Activated naive CD4-positive, alpha-beta T cell treated with anti-CD3 and anti-CD28 coated beads, Interleukin-2, amount 50 U/mL, for 16 hours (primary cell): ENCODE results near the gene KLHL22.
"Not testable (repeated sequence)": the region's sequence is repeated elsewhere in the genome, so short reads cannot be mapped to it uniquely, and the experiment has no call there.

Source experiments
- DNase-seq: peaks from one replicate; pipeline ENCODE4 v3.0.0-alpha.2; 2020

KLHL22 gene

DNA sequence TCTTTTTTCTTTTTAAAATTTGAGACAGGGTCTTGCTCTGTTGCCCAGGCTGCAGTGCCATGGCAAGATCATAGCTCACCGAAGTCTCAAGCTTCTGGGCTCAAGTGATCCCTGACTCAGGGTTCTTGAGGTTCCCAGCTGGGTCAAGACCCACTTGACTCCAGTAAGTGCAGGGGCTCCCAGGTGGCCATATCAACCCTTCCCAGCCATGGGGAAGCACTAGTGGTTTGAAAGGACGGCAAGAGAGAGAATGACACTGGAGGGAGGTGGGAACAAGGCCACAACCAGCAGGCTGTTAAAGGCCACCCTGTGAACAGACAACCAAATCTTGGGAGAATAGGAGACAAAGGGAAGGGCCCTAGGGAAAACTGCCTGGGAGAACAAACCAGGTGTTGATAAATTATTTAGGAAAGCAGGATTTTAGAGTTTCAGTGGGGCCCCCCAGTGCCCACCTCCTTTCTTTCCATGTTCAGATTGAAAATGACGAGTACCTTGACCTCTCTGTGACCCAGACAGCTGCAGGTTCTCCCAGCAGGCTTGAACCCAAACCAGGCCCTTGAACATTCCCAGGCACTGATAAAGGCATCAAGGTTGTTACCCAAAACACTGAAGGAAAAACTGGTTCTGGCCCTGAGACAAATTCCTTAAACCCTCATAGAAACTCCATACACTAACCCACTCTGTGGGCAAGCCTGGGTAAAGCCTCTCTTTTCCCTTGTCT lies 28.8 kb downstream of the KLHL22 start:
- no peak for DNase-seq

DNA sequence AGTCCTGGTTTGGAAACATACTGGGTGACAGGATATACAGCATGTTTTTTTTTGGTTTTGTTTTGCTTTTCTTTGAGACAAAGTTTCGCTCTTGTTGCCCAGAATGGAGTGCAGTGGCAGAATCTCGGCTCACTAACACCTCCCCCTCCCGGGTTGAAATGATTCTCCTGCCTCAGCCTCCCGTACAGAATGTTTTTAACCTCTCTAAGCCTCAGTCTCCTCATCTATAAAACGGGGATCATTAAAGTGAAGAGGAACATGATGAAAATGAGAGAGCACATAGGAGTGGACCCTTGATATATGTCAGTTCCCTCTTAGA lies 29.9 kb downstream of the KLHL22 start:
- no peak for DNase-seq

DNA sequence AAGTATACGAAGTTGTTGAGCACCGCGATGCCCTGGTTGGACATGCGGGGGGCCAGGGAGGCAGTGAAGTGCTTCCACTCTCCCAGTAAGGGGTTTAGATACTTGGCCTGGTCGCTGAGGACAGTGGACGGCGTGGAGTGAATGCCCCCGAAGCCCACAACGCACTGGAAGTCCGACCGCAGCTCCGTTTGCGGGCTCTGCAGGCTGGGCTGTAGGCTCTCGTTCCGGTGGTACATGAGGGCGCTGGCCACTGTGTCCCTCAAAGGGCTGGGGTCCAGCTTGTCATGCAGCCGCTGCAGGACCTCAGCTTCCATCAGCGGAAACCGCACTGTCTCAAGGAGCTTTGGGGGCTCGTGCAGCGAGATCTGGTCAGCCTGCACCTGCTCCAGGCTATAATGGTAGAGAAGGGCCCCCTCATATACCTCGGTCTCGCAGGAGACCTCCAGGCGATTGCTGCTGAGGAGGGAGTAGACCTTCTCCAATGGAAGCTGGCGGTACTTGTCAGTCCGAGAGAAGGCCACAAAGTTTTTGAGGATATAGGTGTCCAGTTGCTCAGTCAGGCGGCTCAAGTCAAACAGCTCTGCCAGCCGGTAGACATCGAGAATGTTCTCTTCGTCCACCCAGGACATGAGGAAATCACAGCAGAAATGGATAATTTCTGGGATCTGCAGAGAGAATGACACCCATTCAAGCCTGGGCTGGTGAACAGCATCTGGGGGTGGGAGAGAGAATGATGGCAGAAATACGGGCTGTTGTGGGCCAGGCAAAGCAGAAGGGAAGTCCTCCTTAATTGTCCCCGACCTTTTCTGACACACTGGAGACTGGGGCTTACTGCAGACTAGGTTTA lies 30.5 kb downstream of the KLHL22 start:
- no peak for DNase-seq

DNA sequence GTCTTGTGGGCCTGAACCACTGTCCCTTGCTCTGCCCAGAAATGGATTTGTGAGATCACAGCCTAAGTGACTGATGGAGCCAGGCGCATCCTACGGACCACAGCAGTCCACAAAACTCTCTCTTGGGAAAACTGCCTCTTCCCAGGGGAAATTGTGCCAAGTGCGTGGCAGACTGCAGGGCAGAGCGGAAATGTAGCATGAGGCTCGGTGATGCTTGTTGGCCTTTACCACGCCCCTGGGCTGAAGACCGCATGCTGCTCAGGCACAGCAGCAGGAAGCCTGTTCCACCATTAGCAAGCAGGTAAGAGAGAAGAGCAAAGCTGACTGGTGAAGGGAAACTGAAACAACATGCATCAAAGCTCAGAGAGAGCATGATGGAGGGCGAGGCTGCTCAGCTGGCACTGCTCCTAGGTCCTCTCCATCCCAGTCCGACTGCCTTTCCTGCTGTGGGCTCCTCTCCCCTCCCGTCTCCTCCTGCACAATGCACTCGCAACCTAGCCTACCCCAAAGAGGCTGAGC lies 31.4 kb downstream of the KLHL22 start:
- peak; percentile 58 for DNase-seq

DNA sequence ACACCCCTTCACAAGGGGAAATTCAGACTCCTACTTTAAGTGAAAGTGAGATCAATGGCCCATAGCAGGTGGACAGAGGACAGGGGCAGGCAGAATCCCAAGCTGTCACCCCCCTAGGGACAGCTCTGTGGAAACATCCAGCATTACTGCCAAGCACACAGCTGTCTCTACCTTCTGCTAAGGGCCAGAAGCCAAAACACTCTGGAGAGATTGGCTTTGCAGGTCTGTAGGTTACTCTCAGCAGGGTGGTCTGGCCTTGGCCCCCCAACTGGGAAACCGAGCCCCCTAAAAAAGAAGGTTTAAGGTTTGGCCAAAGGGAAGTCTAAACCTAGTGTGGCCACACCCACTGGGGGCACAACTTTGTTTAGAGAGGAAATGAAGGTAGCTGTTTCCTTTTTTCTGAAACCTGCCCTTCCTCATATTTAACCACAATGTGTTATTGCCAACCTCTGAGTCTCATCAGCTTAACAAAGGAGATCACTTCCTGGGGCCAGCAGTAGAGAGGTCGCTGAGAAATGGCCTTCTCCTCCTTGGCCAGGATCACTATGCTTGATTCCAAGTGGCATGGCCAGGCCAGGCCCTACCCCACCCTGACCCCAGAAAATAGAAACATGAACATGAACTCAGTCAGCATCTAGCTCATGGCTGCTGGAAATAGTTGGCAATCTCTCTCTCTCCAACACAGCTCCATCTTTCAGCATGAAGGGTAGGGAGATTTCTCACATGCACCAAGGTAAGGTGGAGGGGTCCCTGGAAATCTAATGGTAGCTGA lies 32.1 kb downstream of the KLHL22 start:
- no peak for DNase-seq

DNA sequence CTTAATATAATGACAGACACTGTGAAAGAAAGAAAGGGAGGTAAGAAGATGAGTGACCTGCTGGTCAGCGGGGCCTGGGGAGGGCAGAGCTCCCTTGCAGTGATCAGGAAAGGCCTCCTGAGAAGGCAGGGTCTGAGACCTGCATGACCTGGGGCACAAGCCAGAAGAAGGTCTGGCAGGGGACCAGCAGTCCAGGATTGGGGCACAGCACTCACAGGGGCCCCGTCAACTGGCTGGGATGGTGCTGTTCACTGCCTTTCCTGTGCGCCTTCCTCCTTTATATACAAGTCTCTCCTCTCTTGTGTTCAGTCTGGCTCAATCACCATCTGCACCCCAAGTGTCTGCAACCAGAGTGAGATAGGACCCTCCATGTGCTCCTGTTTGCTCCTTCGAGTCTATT lies 35.7 kb downstream of the KLHL22 start:
- no peak for DNase-seq

DNA sequence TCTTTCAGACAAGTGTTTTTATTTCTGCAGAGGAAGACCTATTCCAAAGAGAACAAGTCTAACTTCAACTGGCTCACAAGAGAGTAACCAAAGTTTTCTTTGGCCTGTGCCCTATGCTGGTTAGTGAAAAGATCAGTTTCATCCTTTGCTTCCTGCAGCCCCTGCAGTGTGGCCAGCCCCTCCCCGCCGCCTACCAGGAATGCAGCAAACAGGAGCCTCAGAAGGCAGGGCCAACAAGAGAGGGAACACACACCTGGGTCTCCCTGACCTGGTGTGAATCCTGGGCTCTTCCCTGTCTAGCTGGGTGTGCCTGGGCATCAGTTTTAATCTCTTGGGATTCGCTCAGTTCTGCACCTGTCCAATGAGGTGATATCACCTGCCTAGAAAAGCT lies 36.4 kb downstream of the KLHL22 start:
- DNase-seq = no peak

DNA sequence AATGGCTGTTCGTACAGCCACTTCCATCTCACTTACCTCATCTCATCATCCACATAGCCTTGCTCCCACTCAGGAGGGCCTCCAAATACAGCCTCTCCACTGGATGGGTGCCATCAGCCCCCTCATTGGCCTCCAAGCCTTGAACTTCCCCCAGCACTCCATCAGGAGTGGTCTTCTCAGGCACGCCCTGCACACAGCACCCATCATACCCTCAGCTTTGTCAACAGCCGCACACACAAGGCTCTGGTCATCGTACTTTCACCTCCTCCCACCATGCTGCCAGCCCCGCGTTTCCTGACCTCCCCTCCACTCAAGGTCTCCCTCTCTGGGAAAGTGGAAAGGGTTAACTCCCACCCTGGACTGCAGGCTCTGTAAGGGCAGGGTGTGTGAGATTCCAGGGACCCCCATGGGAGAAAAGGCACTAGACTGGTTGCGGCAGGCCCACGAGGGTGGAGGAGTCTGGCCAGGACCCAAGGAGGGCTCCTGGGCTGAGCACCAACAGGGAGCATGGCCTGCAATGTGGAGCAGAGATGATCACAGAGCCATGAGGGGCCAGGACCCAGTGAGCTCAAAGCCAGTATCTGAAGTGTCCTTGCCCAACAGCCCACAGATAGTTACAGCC lies 37.0 kb downstream of the KLHL22 start:
- no peak for DNase-seq

DNA sequence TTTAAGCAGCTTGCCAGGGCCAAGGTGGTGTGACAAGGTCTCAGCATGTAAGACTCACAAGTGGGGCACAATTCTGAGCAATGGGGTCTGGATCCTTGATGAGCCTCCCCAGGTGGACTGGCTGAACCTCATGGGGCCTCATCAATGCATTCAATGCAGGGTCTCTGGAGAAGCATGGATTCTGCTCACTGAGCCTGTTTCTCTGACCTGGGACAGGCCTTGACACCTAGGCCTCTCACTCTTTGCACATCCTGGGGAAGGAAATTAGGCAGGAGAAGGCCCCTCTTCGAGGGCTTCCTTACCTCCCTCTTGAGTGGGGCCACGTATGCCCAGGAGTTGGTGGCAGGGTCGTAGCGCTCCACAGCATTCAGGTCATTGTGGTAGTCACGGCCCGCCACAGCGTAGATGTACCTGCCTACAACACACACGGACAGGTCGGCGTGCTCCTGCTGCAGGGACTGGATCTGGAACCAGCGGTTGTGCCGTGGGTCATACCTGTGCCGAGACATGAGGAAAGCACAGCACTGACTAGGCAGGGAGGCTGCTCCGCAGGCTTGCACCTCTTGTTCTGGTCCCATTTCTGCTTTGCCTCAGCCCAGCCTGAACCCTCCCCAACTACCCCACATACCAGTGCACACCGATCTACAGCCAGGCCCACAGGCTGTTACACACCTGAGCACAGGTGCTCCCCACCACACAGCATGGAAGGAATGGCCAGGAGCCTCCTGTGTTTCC lies 37.9 kb downstream of the KLHL22 start:
- no peak for DNase-seq

DNA sequence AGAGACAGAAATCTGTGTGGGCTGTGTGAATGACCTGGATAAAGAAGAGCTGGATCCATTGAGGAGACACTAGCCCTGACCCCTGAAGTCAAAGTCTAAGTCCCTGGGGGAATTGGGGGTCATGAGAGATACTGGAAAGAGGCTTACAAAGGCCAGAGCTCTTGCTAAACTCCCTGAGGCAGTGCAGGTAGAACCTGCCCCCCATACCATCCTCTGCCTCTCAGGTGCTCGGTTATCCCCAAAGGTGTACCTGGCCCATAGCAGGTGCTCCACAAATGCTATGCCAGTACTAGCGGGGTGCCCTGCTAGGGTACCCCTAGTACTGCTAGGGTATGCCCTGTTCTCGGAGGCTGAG lies 38.9 kb downstream of the KLHL22 start:
- no peak for DNase-seq

DNA sequence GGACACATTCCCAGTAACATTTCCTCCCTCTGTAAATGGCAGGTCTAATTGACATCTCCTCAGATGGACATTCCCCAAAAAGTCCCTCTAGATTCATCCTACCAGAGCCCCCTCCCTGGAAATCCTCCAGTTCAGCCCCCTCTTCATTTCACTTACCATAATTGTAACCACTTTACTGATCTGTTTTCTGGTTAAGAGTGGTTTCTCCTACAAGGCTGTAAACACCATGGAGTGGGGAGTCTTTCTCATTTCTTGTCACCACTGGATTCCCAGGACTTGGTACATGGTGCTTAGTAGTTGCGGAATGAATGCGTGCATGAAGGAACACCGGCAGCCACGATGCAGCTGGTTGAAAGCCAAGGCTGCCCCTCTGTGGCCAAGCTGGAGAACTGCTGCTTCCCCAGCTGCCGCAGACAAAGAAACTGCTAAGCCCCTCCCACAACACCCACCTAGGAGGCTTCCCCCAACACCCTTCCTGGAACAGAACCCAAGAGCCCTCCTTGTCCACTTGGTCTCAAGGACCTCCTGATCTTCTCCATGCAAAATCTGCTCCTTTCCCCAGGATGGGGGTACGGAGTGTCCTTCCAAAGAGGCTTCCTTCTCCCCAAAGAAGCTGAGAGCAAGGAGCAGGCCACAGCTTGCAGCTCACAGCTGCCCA lies 39.4 kb downstream of the KLHL22 start:
- peak; percentile 78 for DNase-seq

DNA sequence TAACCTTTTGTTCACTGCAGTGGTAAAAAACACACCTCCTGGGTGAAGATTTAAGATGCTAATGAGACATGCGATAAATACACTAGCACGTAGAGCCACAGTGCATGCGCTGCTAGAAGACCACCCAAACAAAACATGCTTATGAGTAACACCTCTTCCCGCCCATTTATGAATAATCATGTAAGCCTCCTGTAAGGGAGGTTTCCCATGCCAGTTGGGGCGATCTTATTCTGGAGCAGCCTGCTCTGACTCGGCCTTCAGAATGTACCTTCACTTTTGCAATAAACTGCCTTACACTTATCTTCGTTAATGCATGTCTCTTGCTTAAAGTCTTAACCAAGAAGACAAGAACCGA lies 39.9 kb downstream of the KLHL22 start:
- no peak for DNase-seq

DNA sequence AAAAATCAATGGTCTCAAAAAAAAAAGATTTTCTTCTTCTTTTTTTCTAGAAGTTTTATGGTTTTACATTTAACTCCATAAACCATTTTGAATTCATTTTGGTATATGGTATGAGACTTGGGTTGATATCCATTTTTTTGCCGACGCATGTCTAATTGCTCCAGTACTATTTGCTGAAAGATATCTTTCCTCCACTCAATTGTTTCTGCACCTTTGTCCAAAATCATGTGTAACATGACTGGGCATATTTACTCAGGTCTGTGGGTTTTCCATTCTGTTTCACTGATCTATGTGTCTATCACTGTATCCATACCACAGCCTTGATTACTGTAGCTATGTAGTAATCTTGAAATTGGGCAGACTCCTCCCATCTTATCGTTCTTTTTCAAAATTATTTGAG lies 42.4 kb downstream of the KLHL22 start:
- DNase-seq = no peak

DNA sequence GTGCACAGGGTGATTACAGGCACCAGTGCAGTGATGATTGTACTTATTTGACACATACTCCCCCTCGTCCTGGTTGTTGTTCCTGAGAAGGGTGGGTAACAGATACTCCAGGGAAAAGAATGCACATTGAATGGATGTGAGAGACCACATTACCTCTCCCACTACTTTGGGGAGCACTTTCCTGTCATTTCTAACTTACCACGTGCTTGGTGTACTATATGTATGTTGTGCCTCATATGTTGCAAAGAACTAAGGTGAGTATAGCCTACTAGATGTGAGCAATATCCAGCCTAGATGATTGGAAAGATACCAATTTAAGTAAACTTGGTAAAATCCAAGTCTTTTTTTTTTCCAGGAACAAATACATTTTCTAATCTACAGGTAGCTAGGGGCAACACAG lies 43.7 kb downstream of the KLHL22 start:
- DNase-seq = no peak

DNA sequence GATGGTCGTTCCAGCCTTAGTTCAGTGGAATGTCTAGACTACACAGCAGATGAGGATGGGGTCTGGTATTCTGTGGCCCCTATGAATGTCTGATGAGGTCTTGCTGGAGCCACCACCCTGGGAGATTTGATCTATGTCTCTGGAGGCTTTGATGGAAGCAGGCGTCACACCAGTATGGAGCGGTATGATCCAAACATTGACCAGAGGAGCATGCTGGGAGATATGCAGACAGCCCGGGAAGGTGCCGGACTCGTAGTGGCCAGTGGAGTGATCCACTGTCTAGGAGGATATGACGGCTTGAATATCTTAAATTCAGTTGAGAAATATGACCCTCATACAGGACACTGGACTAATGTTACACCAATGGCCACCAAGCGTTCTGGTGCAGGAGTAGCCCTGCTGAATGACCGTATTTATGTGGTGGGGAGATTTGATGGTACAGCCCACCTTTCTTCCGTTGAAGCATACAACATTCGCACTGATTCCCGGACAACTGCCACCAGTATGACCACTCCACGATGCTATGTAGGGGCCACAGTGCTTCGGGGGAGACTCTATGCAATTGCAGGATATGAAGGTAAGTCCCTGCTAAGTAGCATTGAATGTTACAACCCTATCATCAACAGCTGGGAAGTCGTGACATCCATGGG lies 44.3 kb downstream of the KLHL22 start:
- DNase-seq = not testable (repeated sequence)

DNA sequence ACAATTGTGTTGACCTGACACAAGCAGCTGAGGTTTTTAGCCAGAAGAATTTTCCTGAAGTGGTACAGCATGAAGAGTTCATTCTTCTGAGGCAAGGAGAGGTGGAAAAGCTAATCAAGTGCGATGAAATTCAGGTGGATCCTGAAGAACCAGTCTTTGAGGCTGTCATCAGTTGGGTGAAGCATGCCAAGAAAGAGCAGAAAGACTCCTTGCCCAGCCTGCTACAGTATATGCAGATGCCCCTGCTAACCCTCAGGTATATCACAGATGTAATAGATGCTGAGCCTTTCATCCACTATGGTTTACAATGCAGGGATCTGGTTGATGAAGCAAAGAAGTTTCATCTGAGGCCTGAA lies 45.1 kb downstream of the KLHL22 start:
- DNase-seq = no peak

DNA sequence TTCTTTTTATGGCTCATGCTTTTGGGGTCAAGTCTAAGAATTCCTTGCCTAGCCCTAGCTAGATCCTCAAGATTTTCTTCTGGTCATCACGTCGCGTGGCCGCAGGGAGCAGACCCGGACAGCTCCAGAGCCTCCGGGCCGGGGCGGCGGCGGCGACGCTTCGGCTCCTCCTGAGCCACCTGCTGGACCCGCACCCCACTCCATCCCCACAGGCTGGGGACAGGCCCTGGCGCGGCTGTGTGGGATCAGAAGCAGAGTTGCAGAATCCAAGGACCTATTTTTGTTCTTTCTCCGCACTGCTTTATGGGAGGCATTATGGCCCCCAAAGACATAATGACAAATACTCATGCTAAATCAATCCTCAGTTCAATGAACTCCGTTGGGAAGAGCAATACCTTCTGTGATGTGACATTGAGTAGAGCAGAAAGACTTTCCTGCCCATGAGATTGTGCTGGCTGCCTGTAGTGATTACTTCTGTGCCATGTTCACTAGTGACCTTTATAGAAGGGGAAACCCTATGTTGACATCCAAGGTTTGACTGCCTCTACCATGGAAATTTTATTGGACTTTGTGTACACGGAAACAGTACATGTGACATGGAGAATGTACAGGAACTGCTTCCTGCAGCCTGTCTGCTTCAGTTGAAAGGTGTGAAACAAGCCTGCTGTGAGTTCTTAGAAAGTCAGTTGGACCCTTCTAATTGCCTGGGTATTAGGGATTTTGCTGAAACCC lies 45.6 kb downstream of the KLHL22 start:
- DNase-seq = no peak

DNA sequence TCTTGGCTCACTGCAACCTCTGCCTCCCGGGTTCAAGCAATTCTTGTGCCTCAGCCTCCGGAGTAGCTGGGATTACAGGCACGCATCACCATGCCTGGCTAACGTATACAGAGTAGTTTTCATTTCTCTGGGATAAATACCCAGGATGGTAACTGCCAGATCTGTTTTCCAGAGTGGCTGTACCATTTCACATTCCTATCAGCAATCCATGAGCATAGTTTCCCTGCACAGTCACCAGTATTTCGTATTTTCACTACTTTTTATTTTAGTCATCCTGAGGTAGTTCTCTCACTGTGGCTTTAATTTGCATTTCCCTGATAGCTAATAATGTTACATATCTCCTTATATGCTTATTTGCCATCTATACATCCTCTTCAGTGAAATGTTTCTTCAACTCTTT lies 47.0 kb downstream of the KLHL22 start:
- no peak for DNase-seq

DNA sequence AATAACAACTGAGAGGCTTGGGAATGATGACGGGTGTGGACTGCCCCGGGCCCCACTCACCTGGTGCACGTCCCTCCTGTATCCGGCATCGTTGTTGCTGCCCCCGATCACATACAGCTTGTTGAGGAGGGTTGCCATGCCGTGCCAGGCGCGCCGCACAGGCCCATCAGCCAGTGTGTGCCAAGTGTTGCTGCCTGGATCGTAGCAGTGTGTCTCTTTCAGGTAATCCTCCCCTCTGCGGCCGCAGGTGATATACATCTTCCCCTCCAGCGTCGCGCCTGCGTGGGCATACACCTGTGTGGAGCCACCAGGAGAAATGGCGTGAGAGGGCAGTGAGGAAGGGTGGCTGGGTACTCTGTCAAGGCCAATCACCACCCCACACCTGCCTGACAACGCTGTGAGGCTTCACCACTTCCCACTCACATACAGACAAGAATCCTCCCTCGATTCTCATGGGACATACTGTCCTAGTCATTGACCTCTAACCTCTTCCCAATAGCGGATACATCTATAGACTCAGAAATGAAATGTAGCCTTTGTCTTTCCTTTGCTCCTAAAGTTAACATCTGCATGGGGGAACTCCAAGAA lies 49.1 kb downstream of the KLHL22 start:
- no peak for DNase-seq

DNA sequence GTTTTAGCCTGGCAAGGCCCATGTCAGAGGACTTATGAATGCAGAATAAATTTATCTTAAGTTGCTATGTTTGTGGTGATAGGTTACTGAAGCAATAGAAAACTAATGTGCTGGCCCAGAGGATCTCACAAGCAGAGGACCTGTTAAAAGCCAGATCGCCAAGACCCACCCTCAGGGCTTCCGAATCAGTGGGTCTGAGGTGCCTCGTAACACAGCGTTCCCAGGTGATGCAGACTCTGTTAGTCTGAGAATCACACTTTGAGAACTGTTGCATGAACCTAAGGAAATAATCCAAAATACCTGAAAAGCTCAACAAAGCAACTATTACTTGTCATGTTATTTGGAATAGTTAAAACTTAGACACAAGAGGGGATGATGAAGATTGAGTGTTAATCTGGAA lies 51.3 kb downstream of the KLHL22 start:
- no peak for DNase-seq
